Ovary (tissue), 3 donors: ENCODE data around the gene STX8.

Source experiments
- CTCF ChIP-seq, 3 donors: fragments of 450-650 bp in 2 of 3; fragments of 200-600 bp in 1 of 3; IDR thresholded peaks; one replicate each; pipeline versions ENCODE4 v1.5.1 to v1.8.0; 2016 to 2022; ENCODE audit warnings: antibody characterized with exemption in 3 of 3, mild to moderate bottlenecking in 1 of 3
- EP300 ChIP-seq: sonication (generic); formaldehyde crosslinking; IDR thresholded peaks from one replicate; pipeline ENCODE4 v1.6.1; 2017; ENCODE audit warnings: antibody characterized with exemption
- POLR2A ChIP-seq: fragments of 450-650 bp; IDR thresholded peaks from one replicate; pipeline ENCODE4 v1.6.1; 2017; ENCODE audit warnings: antibody characterized with exemption, mild to moderate bottlenecking, moderate library complexity
- donor health status: DM: no; HTN: no; CAD: no.

DNA sequence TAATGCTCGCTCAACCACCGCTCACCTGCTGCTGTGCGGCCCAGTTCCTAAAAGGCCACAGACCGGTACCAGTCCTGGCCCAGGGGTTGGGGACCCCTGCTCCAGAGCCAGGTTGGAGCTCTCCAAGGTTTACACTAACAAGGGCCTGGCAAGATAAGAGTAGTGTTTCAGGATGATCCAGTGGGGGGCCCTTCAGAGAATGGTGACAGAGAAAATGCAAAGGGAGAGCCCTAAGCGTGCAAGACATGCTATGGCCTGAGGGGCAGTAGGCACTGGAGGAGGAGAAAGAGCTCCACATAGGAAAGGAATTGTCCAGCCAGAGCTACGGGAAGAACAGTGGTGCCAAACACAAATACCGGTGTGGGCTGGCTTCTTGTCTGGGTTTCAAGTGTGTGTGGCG is 233.4 kb downstream of the STX8 start:
- no peak for TF ChIP-seq CTCF (IDR thresholded peaks at IDR 0.05)
- TF ChIP-seq EP300: no peak
- TF ChIP-seq POLR2A: no peak
